Measurements from ENCODE around the gene PTPRN2. TPM values are rescaled to one million over a fixed set of nuclear protein-coding genes. Genes with fewer than 3 reads are reported as not detected.

Gene PTPRN2
- total and polyA plus RNA-seq, 2 donors = 1.7 to 1.9 TPM

DNA sequence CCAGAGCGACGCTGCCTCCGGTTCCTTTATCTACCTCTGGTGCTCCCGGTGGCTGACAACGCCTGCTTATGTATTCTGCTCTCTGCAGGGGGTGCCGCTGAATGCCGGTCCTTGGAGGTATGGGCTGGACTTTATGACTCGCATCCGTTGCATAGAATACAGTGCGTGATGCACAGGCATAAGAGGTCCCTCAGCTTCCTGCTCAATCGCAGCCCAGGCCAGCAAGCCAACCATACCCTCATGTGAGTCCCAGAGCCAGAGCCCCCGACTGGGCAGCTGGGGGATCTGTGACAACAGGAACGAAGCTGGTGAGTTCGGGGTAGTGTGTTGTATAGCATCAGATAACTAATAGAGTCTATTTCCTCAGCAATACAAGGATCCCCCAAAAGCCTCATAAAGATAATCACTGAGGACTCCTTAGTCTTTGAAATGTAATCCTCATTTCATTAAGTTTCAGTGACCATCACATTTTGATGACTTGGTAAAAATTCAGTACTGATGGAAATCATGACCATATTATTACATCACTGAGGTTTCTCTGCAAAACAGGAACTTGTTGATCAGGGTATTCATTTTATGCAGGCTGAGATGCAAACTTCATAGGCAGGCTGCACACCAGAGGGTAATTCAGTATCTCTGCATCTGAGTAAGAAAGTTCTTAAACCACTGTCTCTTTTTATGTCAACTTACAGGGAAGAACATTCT, 607.8 kb downstream of the PTPRN2 start:
- Histone ChIP-seq H3K27ac (ENCODE audit: low read depth in 1 of 2, low read length in 1 of 2) (no peak overlapping the region), H3K36me3 (ENCODE audit: control insufficient read depth in 2 of 2, insufficient read depth in 2 of 2, low read length in 1 of 2) (no peaks in the 10 kb centered on the region), H3K4me3 (ENCODE audit: low read length in 2 of 2) (no peak overlapping the region), H3K27me3 (ENCODE audit: control insufficient read depth in 2 of 2, insufficient read depth in 1 of 2, low read length in 1 of 2) (no peaks in the 10 kb centered on the region), H3K9me3 (ENCODE audit: control insufficient read depth in 2 of 2, insufficient read depth in 1 of 2, low read length in 1 of 2) (peaks cover 0 to 7% of the 10 kb centered on the region in 2 donors), H3K4me1 (ENCODE audit: control insufficient read depth in 2 of 2, insufficient read depth in 2 of 2, low read length in 2 of 2) (no peaks in the 10 kb centered on the region)
- no peak for DNase-seq (ENCODE audit: low read depth in 6 of 9, low spot score in 9 of 9)
- WGBS = 86% methylated on average over 14 of the region's 14 CpGs

DNA sequence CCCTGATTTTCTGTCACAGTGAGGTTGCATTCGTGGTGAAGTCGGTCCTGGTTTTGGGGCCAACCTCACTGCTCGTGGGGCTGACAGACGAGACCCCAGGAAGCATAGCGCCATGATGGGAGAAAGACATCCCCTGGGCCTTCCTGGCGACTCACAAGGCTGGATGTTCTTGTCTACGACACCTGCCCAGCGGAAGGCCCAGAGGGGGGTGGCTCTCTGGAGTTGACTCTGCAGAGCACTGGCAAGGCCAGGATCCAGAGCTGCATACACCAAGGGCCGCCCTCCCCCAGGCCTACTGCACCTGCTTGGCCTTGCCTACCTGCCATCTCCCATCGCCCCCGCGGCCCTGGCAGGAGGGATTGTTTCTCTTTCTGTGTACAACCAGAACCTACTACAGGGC, 608.9 kb downstream of the PTPRN2 start:
- H3K4me1 ChIP-seq (ENCODE audit: control insufficient read depth in 2 of 2, insufficient read depth in 2 of 2, low read length in 2 of 2) = no peaks in the 10 kb centered on the region
- H3K9me3 ChIP-seq (ENCODE audit: control insufficient read depth in 2 of 2, insufficient read depth in 1 of 2, low read length in 1 of 2) = peaks cover 4 to 18% of the 10 kb centered on the region in 2 donors
- no peaks in the 10 kb centered on the region for H3K36me3 ChIP-seq (ENCODE audit: control insufficient read depth in 2 of 2, insufficient read depth in 2 of 2, low read length in 1 of 2)
- no peak for DNase-seq (ENCODE audit: low read depth in 6 of 9, low spot score in 9 of 9)
- H3K27me3 ChIP-seq (ENCODE audit: control insufficient read depth in 2 of 2, insufficient read depth in 1 of 2, low read length in 1 of 2) = no peaks in the 10 kb centered on the region
- 86% methylated on average over 12 of the region's 12 CpGs for WGBS
- H3K27ac ChIP-seq (ENCODE audit: low read depth in 1 of 2, low read length in 1 of 2) = no peak overlapping the region
- H3K4me3 ChIP-seq (ENCODE audit: low read length in 2 of 2) = no peak overlapping the region

DNA sequence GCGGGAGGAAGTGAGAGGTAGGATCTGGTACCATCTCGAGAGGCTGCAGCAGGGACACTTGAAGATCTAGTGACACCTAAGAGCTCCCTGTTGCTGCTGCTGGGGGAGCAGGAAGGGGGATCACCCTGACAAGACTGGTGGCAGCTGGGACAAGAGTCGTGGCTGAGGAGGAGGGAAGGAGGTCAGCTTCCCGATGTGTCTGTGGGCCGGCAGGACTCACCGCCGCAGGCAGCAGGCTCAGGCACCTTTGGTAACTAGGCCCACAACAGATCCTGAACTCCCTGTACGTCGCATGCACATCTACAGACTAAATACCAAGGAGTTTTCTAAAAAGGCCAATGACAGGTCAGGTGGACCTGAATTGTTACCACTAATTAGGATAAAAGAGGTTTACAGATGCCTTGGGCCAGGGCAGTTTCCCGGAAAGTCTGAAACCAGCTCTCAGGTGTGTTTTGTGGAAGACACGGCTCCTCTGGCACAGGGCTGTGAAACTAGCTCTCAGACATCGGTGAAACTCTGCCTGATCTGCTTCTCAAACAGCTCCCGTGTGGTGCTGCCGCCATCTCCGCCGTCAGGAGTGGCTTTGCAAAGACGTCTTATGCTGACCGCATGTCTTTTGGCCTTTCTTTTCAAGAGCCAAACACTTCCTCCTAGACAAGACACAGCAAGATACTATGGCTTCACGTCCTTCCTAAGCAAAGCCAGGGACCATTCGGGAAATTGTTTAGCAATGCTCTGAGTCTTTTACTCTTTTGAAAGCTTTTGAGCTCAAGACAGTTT, 609.7 kb downstream of the PTPRN2 start:
- DNase-seq (ENCODE audit: low read depth in 6 of 9, low spot score in 9 of 9) = no peak
- Histone ChIP-seq H3K4me3 (ENCODE audit: low read length in 2 of 2) (no peak overlapping the region), H3K27me3 (ENCODE audit: control insufficient read depth in 2 of 2, insufficient read depth in 1 of 2, low read length in 1 of 2) (no peaks in the 10 kb centered on the region), H3K27ac (ENCODE audit: low read depth in 1 of 2, low read length in 1 of 2) (no peak overlapping the region), H3K9me3 (ENCODE audit: control insufficient read depth in 2 of 2, insufficient read depth in 1 of 2, low read length in 1 of 2) (peaks cover 4 to 22% of the 10 kb centered on the region in 2 donors), H3K36me3 (ENCODE audit: control insufficient read depth in 2 of 2, insufficient read depth in 2 of 2, low read length in 1 of 2) (no peaks in the 10 kb centered on the region), H3K4me1 (ENCODE audit: control insufficient read depth in 2 of 2, insufficient read depth in 2 of 2, low read length in 2 of 2) (no peaks in the 10 kb centered on the region)
- WGBS = 90% methylated on average over 20 of the region's 20 CpGs

DNA sequence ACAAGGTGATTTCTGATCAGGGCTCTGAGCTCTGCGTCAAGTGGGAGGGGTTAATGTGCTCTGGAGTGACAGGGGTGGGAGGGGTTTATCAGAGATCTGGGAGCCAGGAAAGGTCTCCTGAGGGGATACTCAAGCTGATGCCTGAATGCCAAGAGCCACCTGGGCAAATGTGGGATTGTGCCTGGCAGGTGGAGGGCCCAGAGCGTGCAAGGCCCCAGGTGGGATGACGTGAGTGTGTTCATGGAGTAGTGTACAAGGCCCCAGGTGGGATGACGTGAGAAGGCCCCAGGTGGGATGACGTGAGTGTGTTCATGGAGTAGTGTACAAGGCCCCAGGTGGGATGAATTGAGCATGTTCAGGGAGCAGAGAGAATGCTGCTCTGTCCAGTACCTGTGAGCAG, 610.3 kb downstream of the PTPRN2 start:
- Histone ChIP-seq H3K4me3 (ENCODE audit: low read length in 2 of 2) (no peak overlapping the region), H3K27me3 (ENCODE audit: control insufficient read depth in 2 of 2, insufficient read depth in 1 of 2, low read length in 1 of 2) (no peaks in the 10 kb centered on the region), H3K36me3 (ENCODE audit: control insufficient read depth in 2 of 2, insufficient read depth in 2 of 2, low read length in 1 of 2) (no peaks in the 10 kb centered on the region), H3K27ac (ENCODE audit: low read depth in 1 of 2, low read length in 1 of 2) (no peak overlapping the region), H3K9me3 (ENCODE audit: control insufficient read depth in 2 of 2, insufficient read depth in 1 of 2, low read length in 1 of 2) (peaks cover 4 to 24% of the 10 kb centered on the region in 2 donors), H3K4me1 (ENCODE audit: control insufficient read depth in 2 of 2, insufficient read depth in 2 of 2, low read length in 2 of 2) (no peaks in the 10 kb centered on the region)
- no peak for DNase-seq (ENCODE audit: low read depth in 6 of 9, low spot score in 9 of 9)
- WGBS = 95% methylated on average over 5 of the region's 5 CpGs

DNA sequence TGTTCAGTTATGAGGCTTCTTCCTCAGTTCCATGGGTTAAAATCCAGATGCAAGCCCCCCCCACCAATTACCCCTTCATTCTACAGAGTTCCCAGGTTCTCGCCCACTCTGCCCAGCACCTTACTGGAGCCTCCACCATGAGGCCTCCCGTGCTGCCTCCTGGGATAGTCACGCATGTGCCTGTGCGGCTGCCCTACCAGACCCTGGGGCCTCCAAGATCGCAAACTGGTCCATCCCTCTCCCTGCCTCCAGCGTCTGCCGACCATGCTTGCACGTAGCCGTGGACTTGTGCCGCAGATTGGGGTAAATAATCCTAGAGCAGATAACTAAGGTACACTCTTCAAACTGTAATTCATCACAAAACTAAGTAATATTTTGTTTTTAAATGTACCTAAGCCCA, 611.2 kb downstream of the PTPRN2 start:
- no peaks in the 10 kb centered on the region for H3K4me1 ChIP-seq (ENCODE audit: control insufficient read depth in 2 of 2, insufficient read depth in 2 of 2, low read length in 2 of 2)
- H3K36me3 ChIP-seq (ENCODE audit: control insufficient read depth in 2 of 2, insufficient read depth in 2 of 2, low read length in 1 of 2) = no peaks in the 10 kb centered on the region
- H3K9me3 ChIP-seq (ENCODE audit: control insufficient read depth in 2 of 2, insufficient read depth in 1 of 2, low read length in 1 of 2) = peaks cover 4 to 24% of the 10 kb centered on the region in 2 donors
- WGBS = 97% methylated on average over 10 of the region's 10 CpGs
- DNase-seq (ENCODE audit: low read depth in 6 of 9, low spot score in 9 of 9) = no peak
- H3K27me3 ChIP-seq (ENCODE audit: control insufficient read depth in 2 of 2, insufficient read depth in 1 of 2, low read length in 1 of 2) = no peaks in the 10 kb centered on the region
- no peak overlapping the region for H3K4me3 ChIP-seq (ENCODE audit: low read length in 2 of 2)
- H3K27ac ChIP-seq (ENCODE audit: low read depth in 1 of 2, low read length in 1 of 2) = no peak overlapping the region

DNA sequence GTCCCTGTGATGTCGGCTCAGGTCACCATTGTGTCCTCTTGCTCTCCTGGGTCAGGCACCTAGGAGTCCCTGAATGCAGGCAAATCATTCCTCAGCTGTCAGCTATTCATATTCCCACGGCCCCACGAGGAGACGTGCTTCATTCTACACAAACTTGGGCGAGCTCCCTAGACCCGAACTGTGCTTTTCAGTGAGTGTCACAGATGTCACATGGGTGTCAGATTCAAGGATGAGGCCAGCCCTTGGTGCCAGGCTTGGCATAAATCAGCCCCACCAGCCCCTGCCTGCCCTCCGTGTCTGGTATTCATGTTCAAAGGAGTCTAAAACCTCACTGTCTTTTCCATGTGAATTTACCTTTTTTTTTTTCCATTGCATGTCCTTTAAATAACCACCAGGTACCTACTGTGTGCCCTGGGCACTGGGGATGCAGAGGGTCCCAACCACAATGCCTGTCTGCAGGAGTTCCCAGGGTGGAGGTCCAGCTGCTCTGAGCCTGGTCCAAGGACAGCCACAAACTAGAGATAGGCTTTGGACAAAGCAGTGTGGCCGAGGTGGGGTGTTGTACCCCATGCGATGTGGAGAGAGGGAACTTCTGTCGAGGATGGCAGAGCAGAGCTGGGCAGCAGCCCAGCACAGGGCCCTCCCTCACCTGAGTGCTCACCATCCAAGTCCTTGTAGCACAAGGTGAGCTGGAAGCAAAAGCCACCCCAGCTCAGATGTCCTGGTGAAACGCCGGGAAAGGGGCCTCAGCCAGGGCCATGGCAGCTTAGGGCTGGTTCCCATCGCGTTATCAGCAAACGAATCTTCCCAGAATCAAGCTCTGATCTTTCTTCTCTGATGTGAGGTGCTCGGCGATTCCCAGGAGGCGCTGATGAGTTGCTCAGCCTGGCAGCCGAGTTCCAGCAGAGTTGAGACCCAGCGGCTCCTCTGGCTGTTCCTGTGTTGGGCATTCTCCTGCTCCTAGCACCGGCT, 611.9 kb downstream of the PTPRN2 start:
- Histone ChIP-seq H3K4me1 (ENCODE audit: control insufficient read depth in 2 of 2, insufficient read depth in 2 of 2, low read length in 2 of 2) (no peaks in the 10 kb centered on the region), H3K27me3 (ENCODE audit: control insufficient read depth in 2 of 2, insufficient read depth in 1 of 2, low read length in 1 of 2) (no peaks in the 10 kb centered on the region), H3K36me3 (ENCODE audit: control insufficient read depth in 2 of 2, insufficient read depth in 2 of 2, low read length in 1 of 2) (no peaks in the 10 kb centered on the region), H3K9me3 (ENCODE audit: control insufficient read depth in 2 of 2, insufficient read depth in 1 of 2, low read length in 1 of 2) (peaks cover 4 to 24% of the 10 kb centered on the region in 2 donors), H3K4me3 (ENCODE audit: low read length in 2 of 2) (no peak overlapping the region), H3K27ac (ENCODE audit: low read depth in 1 of 2, low read length in 1 of 2) (no peak overlapping the region)
- DNase-seq (ENCODE audit: low read depth in 6 of 9, low spot score in 9 of 9) = no peak
- WGBS = 93% methylated on average over 21 of the region's 21 CpGs

DNA sequence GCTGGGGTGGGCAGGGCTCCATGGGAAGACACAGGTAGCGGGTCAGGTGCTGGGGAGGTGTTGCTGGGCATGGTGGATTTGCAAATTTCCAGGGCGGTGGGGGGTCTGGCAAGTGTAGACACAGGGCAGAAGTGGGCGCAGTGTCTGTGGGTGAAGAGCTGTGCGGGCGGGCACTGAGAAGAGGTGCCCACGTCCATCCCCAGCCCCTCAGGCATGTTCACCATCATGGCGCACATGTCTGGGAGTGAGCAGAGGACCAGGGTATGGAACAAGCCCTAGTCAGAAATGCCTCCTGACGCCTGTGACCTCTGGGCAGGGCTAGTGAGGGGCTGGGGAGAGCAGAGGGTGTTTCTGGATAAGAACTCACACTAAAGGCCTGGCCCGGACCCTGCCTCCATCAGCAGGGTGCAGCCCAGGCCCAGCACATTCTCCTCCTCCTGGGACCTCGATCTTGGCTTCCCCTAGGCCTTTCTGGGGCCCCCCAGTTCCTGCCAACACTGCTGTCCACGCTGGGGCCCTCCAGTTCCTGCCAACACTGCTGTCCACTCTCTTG, 612.9 kb downstream of the PTPRN2 start:
- WGBS = 93% methylated on average over 11 of the region's 11 CpGs
- no peaks in the 10 kb centered on the region for H3K4me1 ChIP-seq (ENCODE audit: control insufficient read depth in 2 of 2, insufficient read depth in 2 of 2, low read length in 2 of 2)
- no peak overlapping the region for H3K27ac ChIP-seq (ENCODE audit: low read depth in 1 of 2, low read length in 1 of 2)
- H3K27me3 ChIP-seq (ENCODE audit: control insufficient read depth in 2 of 2, insufficient read depth in 1 of 2, low read length in 1 of 2) = no peaks in the 10 kb centered on the region
- DNase-seq (ENCODE audit: low read depth in 6 of 9, low spot score in 9 of 9) = no peak
- H3K36me3 ChIP-seq (ENCODE audit: control insufficient read depth in 2 of 2, insufficient read depth in 2 of 2, low read length in 1 of 2) = no peaks in the 10 kb centered on the region
- peaks cover 4 to 24% of the 10 kb centered on the region in 2 donors for H3K9me3 ChIP-seq (ENCODE audit: control insufficient read depth in 2 of 2, insufficient read depth in 1 of 2, low read length in 1 of 2)
- H3K4me3 ChIP-seq (ENCODE audit: low read length in 2 of 2) = no peak overlapping the region

DNA sequence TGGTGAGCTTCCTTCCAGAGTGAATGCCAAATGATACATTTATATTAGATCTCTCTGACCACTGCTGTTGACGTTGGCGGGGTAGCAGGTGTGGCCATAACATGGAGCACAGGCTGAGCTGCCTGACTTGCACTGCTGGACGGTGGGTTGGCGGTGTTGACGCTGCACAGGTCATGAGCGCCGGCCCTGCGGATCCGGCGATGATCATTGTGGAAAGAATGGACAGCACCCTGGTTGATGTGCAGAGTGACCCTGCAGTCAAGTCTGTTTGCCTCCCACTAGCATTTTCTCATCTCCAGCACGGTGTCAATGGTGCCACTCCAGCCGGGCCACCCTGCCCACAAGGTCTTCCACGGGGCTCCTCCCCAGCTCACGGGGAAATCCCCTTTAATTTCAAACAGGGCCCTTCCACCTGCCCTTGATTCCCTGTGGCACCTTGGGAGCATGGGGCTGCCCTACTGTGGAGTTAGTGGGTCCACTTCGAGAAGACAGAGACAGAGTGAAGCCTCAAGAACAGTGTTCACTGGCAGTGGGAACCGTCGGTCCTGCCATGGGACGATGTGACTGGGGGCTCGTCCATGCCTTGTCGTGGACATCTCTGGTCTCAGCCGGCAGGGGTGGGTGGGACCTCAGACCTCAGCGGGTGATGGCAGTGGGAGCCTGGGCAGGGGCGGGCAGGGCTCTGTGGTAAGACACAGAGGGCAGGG, 613.5 kb downstream of the PTPRN2 start:
- H3K27me3 ChIP-seq (ENCODE audit: control insufficient read depth in 2 of 2, insufficient read depth in 1 of 2, low read length in 1 of 2) = no peaks in the 10 kb centered on the region
- no peak overlapping the region for H3K27ac ChIP-seq (ENCODE audit: low read depth in 1 of 2, low read length in 1 of 2)
- DNase-seq (ENCODE audit: low read depth in 6 of 9, low spot score in 9 of 9) = no peak
- peaks cover 4 to 28% of the 10 kb centered on the region in 2 donors for H3K9me3 ChIP-seq (ENCODE audit: control insufficient read depth in 2 of 2, insufficient read depth in 1 of 2, low read length in 1 of 2)
- H3K4me3 ChIP-seq (ENCODE audit: low read length in 2 of 2) = no peak overlapping the region
- WGBS = 97% methylated on average over 23 of the region's 23 CpGs
- no peaks in the 10 kb centered on the region for H3K4me1 ChIP-seq (ENCODE audit: control insufficient read depth in 2 of 2, insufficient read depth in 2 of 2, low read length in 2 of 2)
- no peaks in the 10 kb centered on the region for H3K36me3 ChIP-seq (ENCODE audit: control insufficient read depth in 2 of 2, insufficient read depth in 2 of 2, low read length in 1 of 2)

All from thymus (tissue), 11 donors.